ENCODE results near the gene PRDM15.

Gene PRDM15

GRCh38 chr21:41924368-41924754 lies 45.2 kb upstream of the PRDM15 start:
- TF ChIP-seq CTCF (IDR thresholded peaks at IDR 0.05; ENCODE audit: extremely low read depth, missing control alignments), result no peak

GRCh38 chr21:41923631-41924367 lies 44.7 kb upstream of the PRDM15 start:
- no peak for DNase-seq (ENCODE audit: low spot score)
- no peak for TF ChIP-seq CTCF (IDR thresholded peaks at IDR 0.05; ENCODE audit: extremely low read depth, missing control alignments)

More at GRCh38 chr21:41924368-41924754, 45.2 kb upstream of the PRDM15 start:
- no peak for DNase-seq (ENCODE audit: low spot score)

GRCh38 chr21:41923186-41923585 lies 44.0 kb upstream of the PRDM15 start:
- no peak for DNase-seq (ENCODE audit: low spot score)
- TF ChIP-seq CTCF (IDR thresholded peaks at IDR 0.05; ENCODE audit: extremely low read depth, missing control alignments), result no peak

GRCh38 chr21:41921021-41921420 lies 41.9 kb upstream of the PRDM15 start:
- TF ChIP-seq CTCF (IDR thresholded peaks at IDR 0.05; ENCODE audit: extremely low read depth, missing control alignments), result no peak
- DNase-seq (ENCODE audit: low spot score), result peak; percentile 57

GRCh38 chr21:41920476-41920875 lies 41.3 kb upstream of the PRDM15 start:
- TF ChIP-seq CTCF (IDR thresholded peaks at IDR 0.05; ENCODE audit: extremely low read depth, missing control alignments), result no peak
- no peak for DNase-seq (ENCODE audit: low spot score)

- no peak for DNase-seq (ENCODE audit: low spot score)
- no peak for TF ChIP-seq CTCF (IDR thresholded peaks at IDR 0.05; ENCODE audit: extremely low read depth, missing control alignments)
These were observed 40.7 kb upstream of the PRDM15 start for GRCh38 chr21:41919666-41920398.
